ENCODE measurements around the gene CPSF2. TPM values are rescaled to one million over a fixed set of nuclear protein-coding genes. Genes with fewer than 3 reads are reported as not detected.

CPSF2 gene
- total RNA-seq, 1 donor from 2014 or later: 65.4 TPM

DNA sequence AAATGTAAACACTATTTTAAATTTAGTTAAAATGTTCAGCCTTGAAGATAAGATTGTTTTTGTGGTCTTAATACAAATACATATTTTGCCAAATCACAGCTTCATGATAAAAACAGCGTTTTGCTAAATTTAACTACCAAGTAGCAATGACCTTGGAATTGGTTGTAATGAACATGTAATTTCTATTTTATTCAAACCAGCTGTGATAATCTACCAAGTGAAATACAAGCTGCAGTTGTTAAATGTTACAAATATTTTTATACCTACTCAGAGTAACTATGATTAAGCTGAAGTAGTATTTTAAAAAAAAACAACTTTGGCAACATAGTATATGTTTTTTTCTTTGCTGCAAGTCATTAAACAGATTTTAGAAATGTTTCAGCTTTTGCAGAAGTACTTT is 96.2 kb downstream of the CPSF2 start:
- TF ChIP-seq, protein P1, sequence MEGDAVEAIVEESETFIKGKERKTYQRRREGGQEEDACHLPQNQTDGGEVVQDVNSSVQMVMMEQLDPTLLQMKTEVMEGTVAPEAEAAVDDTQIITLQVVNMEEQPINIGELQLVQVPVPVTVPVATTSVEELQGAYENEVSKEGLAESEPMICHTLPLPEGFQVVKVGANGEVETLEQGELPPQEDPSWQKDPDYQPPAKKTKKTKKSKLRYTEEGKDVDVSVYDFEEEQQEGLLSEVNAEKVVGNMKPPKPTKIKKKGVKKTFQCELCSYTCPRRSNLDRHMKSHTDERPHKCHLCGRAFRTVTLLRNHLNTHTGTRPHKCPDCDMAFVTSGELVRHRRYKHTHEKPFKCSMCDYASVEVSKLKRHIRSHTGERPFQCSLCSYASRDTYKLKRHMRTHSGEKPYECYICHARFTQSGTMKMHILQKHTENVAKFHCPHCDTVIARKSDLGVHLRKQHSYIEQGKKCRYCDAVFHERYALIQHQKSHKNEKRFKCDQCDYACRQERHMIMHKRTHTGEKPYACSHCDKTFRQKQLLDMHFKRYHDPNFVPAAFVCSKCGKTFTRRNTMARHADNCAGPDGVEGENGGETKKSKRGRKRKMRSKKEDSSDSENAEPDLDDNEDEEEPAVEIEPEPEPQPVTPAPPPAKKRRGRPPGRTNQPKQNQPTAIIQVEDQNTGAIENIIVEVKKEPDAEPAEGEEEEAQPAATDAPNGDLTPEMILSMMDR (IDR thresholded peaks at IDR 0.05): no peak
- no peak for ATAC-seq
- DNase-seq: no peak
- intact Hi-C loops (cut with DNase I): no loop called here
- Histone ChIP-seq H3K4me1 (no peaks in the 10 kb centered on the region), H3K27ac (no peak overlapping the region), H3K9me3 (no peaks in the 10 kb centered on the region), H3K4me3 (no peak overlapping the region), H3K27me3 (ENCODE audit: low read depth) (no peaks in the 10 kb centered on the region), H3K36me3 (no peaks in the 10 kb centered on the region)

Other genes with a start within 250 kb of the CPSF2 start
- 130 TPM for gene FBLN5, start 174.3 kb upstream of the CPSF2 start, total RNA-seq
- gene TRIP11, start 81.9 kb upstream of the CPSF2 start, total RNA-seq: 62.6 TPM
- gene ATXN3, start 15.4 kb upstream of the CPSF2 start, total RNA-seq: 47.9 TPM
- gene NDUFB1, start 263 bp upstream of the CPSF2 start, total RNA-seq: 124 TPM
- gene SLC24A4, start 201.2 kb downstream of the CPSF2 start, total RNA-seq: 3.5 TPM

Data from lower lobe of right lung (tissue), 2 donors.